ENCODE measurements around the gene MBOAT2.

DNA sequence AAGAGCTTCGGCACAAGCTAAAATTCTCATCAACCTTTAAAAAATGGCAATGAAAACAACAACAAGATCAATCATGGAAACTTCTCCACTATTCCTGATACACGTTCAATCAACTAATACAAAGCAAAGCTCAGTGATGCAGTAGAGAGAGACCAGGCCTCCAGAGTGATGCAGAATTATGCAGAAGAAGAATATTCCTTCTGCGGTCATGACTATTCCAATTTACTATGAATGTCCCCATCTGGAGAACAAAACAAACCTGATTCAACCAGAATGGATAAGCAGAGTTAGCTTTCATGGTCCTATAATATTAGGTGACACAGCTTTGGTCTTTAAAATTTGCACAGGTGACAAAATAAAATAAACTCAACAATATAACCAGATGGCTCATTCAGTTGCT, 12.5 kb upstream of the MBOAT2 start:
- TF ChIP-seq, protein P1, sequence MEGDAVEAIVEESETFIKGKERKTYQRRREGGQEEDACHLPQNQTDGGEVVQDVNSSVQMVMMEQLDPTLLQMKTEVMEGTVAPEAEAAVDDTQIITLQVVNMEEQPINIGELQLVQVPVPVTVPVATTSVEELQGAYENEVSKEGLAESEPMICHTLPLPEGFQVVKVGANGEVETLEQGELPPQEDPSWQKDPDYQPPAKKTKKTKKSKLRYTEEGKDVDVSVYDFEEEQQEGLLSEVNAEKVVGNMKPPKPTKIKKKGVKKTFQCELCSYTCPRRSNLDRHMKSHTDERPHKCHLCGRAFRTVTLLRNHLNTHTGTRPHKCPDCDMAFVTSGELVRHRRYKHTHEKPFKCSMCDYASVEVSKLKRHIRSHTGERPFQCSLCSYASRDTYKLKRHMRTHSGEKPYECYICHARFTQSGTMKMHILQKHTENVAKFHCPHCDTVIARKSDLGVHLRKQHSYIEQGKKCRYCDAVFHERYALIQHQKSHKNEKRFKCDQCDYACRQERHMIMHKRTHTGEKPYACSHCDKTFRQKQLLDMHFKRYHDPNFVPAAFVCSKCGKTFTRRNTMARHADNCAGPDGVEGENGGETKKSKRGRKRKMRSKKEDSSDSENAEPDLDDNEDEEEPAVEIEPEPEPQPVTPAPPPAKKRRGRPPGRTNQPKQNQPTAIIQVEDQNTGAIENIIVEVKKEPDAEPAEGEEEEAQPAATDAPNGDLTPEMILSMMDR (IDR thresholded peaks at IDR 0.05 in 4 of 5, conservative IDR thresholded peaks at IDR 0.05 in 1 of 5), result no peak
- TF ChIP-seq POLR2A (IDR thresholded peaks at IDR 0.05), result no peak
